HAP-1 (cell line): ENCODE measurements around the gene MAP3K21.

Experiments
- DNase-seq, 2 experiments: peaks; one replicate each; pipeline ENCODE4 v3.0.0-alpha.2; 2016 to 2020; ENCODE audit warnings: low spot score in 2 of 2
- H3K27me3 ChIP-seq: fragments of 250-450 bp; sonication (Bioruptor Pico); 2 replicates; pipeline ENCODE4 v1.5.1; 2020; ENCODE audit warnings: low read depth, mild to moderate bottlenecking, moderate library complexity
- H3K36me3 ChIP-seq: fragments of 250-450 bp; sonication (Bioruptor Pico); replicated peaks from 2 replicates; pipeline ENCODE4 v1.5.1; 2020; ENCODE audit warnings: mild to moderate bottlenecking
- H3K4me1 ChIP-seq: fragments of 250-450 bp; sonication (Bioruptor Pico); 2 replicates; pipeline ENCODE4 v1.5.1; 2020; ENCODE audit warnings: mild to moderate bottlenecking
- H3K4me3 ChIP-seq: fragments of 250-450 bp; sonication (Bioruptor Pico); 2 replicates; pipeline ENCODE4 v1.5.1; 2020; ENCODE audit warnings: mild to moderate bottlenecking, moderate library complexity
- H3K9me3 ChIP-seq: fragments of 250-450 bp; sonication (Bioruptor Pico); 2 replicates; pipeline ENCODE4 v1.5.1; 2020; ENCODE audit warnings: mild to moderate bottlenecking, moderate library complexity
- in situ Hi-C: fragments of 300-500 bp; cut with MboI; formaldehyde crosslinking; loops from 3 replicates; pipeline ENCODE4 v1.14.3; 2020; ENCODE audit warnings: low sequenced_read_pairs, inconsistent platforms, mixed read lengths

The MAP3K21 gene

GRCh38 chr1:233304489-233305102, 22.9 kb upstream of the MAP3K21 start:
- Histone ChIP-seq H3K27me3 (peaks cover 10% of the 10 kb centered on the region; the same call in 1 of the 2 replicates), H3K4me3 (no peak overlapping the region), H3K4me1 (no peaks in the 10 kb centered on the region), H3K9me3 (peaks cover 3% of the 10 kb centered on the region; the same call in 1 of the 2 replicates), H3K36me3 (no peaks in the 10 kb centered on the region)
- in situ Hi-C loops: no loop called here
- peak in 1 of 2 experiments; percentile 43 for DNase-seq

- H3K9me3 ChIP-seq: no peaks in the 10 kb centered on the region
- no peak for DNase-seq
- peaks cover 3% of the 10 kb centered on the region; the same call in 1 of the 2 replicates for H3K4me1 ChIP-seq
- in situ Hi-C loops: no loop called here
- H3K36me3 ChIP-seq: no peaks in the 10 kb centered on the region
- 0 out of 2 replicates have a peak, but pooled peaks cover 2% of the 10 kb centered on the region for H3K27me3 ChIP-seq
- no peak overlapping the region for H3K4me3 ChIP-seq
These were observed 13.9 kb upstream of the MAP3K21 start for GRCh38 chr1:233313434-233314155.

- peaks cover 3% of the 10 kb centered on the region; the same call in 1 of the 2 replicates for H3K4me1 ChIP-seq
- H3K9me3 ChIP-seq: no peaks in the 10 kb centered on the region
- in situ Hi-C loops: no loop called here
These were observed 11.7 kb upstream of the MAP3K21 start for GRCh38 chr1:233315718-233316301.

DNA sequence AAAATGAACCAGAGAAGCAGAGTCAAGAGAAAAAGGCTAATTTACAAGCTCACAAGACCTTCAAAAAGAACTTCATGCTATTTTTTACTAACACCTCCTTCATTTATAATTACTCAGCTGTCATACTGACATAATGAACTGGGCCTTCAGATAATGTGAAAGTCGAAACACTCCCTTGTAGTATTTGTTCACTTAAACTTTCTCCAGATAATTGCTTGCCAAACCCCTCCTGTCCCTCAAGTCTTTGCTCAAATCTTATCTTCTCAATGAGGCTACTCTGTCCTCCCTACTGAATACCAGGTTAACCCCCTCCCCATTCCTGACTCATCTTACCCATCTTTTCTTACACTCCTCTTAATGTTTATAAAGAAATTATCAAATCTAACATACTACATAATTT, 11.1 kb upstream of the MAP3K21 start:
- Histone ChIP-seq H3K4me1 (peaks cover 3% of the 10 kb centered on the region; the same call in 1 of the 2 replicates), H3K36me3 (no peaks in the 10 kb centered on the region), H3K9me3 (no peaks in the 10 kb centered on the region), H3K4me3 (no peak overlapping the region), H3K27me3 (0 out of 2 replicates have a peak, but pooled peaks cover 2% of the 10 kb centered on the region)
- in situ Hi-C loops: no loop called here
- no peak for DNase-seq

More at GRCh38 chr1:233315718-233316301, 11.7 kb upstream of the MAP3K21 start:
- H3K27me3 ChIP-seq: 0 out of 2 replicates have a peak, but pooled peaks cover 2% of the 10 kb centered on the region
- no peak for DNase-seq
- H3K4me3 ChIP-seq: no peak overlapping the region
- H3K36me3 ChIP-seq: no peaks in the 10 kb centered on the region

GRCh38 chr1:233319272-233319671, 8.3 kb upstream of the MAP3K21 start:
- 0 out of 2 replicates have a peak, but pooled peaks cover 2% of the 10 kb centered on the region for H3K27me3 ChIP-seq
- H3K4me3 ChIP-seq: no peak overlapping the region
- H3K4me1 ChIP-seq: peaks cover 3% of the 10 kb centered on the region; the same call in 1 of the 2 replicates
- no peaks in the 10 kb centered on the region for H3K36me3 ChIP-seq
- in situ Hi-C loops: no loop called here
- no peaks in the 10 kb centered on the region for H3K9me3 ChIP-seq
- DNase-seq: no peak

DNA sequence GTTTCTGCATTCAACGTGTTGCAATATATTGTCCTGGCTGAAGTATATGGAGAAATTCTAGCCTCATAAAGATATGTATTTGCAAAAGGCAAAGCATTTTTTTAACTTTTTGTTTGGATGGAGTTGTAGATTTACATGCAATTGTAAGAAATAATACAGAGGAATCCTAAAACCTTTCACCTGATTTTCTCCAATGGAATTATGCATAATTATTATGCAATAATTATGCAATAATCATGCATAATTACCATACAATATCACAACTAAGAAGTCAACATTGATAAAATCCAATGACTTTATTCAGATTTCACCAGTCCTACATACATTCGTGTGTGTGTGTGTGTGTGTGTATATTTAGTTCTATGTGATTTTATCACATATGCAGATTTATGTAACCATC, 7.5 kb upstream of the MAP3K21 start:
- H3K27me3 ChIP-seq: 0 out of 2 replicates have a peak, but pooled peaks cover 2% of the 10 kb centered on the region
- no peak for DNase-seq
- H3K9me3 ChIP-seq: no peaks in the 10 kb centered on the region
- in situ Hi-C loops: no loop called here
- H3K4me1 ChIP-seq: peaks cover 3% of the 10 kb centered on the region; the same call in 1 of the 2 replicates
- no peaks in the 10 kb centered on the region for H3K36me3 ChIP-seq
- H3K4me3 ChIP-seq: no peak overlapping the region

- DNase-seq: no peak
- no peaks in the 10 kb centered on the region for H3K9me3 ChIP-seq
- no peaks in the 10 kb centered on the region for H3K4me1 ChIP-seq
- in situ Hi-C loops: no loop called here
- no peaks in the 10 kb centered on the region for H3K36me3 ChIP-seq
- H3K4me3 ChIP-seq: no peak overlapping the region
- no peaks in the 10 kb centered on the region for H3K27me3 ChIP-seq
These were observed 3.8 kb upstream of the MAP3K21 start for GRCh38 chr1:233323718-233324117.

GRCh38 chr1:233326319-233326718, 1.2 kb upstream of the MAP3K21 start:
- Histone ChIP-seq H3K36me3 (no peaks in the 10 kb centered on the region), H3K4me3 (no peak overlapping the region), H3K9me3 (no peaks in the 10 kb centered on the region), H3K4me1 (peaks cover 14% of the 10 kb centered on the region), H3K27me3 (no peaks in the 10 kb centered on the region)
- DNase-seq: no peak
- in situ Hi-C loops: no loop called here

- H3K4me1 ChIP-seq: peaks cover 19% of the 10 kb centered on the region
- peak; percentile 86 to 98 for DNase-seq
- no peaks in the 10 kb centered on the region for H3K9me3 ChIP-seq
- H3K4me3 ChIP-seq: peak overlapping the region; percentile 30
- H3K27me3 ChIP-seq: no peaks in the 10 kb centered on the region
- in situ Hi-C loops: no loop called here
- no peaks in the 10 kb centered on the region for H3K36me3 ChIP-seq
These were observed 493 bp upstream of the MAP3K21 start for GRCh38 chr1:233326811-233327650.

GRCh38 chr1:233328142-233328921, 808 bp downstream of the MAP3K21 start:
- in situ Hi-C loops: no loop called here
- peak in 1 of 2 experiments; percentile 26 for DNase-seq

DNA sequence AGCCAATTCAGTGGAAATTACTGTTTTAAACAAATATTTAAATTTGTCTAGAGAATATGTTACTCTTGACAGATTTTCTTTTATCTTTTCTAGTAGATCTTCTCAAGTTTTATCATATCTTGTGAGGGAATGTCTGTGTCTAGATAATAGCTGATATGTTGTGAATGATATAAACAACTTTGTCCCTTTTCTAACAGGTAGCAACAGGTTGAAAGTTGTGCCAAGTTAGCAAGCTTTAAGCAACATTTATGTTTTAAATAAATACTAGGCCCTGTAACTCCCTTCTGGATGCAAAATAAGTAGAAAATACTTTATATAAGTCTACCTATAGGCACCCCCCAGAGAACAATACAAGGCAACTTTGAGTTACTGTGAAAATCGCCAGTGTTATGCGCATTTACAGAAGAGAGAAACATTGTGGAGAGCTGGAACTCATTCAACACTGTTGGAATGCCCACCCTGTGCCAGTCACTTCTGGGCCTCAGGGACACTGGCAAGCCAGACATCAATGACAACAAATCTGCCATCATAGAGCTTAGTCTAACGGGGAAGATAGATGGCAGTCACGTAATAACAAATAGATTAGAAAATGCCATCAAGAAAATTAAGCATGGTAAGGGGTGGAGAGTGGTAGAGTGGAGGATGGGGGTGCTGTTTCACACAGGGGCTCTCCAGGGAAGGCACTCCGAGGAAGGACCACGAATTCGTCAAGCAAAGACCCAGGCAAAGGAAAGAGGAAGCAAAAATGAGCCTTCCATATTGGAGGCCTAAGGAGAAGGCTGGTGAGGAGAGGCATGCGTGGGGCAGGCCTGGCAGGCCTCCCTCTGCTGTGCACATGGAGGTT, 4.4 kb downstream of the MAP3K21 start:
- in situ Hi-C loops: no loop called here
- no peaks in the 10 kb centered on the region for H3K27me3 ChIP-seq
- no peak overlapping the region for H3K4me3 ChIP-seq
- H3K4me1 ChIP-seq: peaks cover 24% of the 10 kb centered on the region
- DNase-seq: no peak
- H3K9me3 ChIP-seq: no peaks in the 10 kb centered on the region
- no peaks in the 10 kb centered on the region for H3K36me3 ChIP-seq

More at GRCh38 chr1:233328142-233328921, 808 bp downstream of the MAP3K21 start:
- Histone ChIP-seq H3K36me3 (no peaks in the 10 kb centered on the region), H3K9me3 (no peaks in the 10 kb centered on the region), H3K4me3 (peak overlapping the region; percentile 53), H3K4me1 (peaks cover 19% of the 10 kb centered on the region), H3K27me3 (no peaks in the 10 kb centered on the region)

DNA sequence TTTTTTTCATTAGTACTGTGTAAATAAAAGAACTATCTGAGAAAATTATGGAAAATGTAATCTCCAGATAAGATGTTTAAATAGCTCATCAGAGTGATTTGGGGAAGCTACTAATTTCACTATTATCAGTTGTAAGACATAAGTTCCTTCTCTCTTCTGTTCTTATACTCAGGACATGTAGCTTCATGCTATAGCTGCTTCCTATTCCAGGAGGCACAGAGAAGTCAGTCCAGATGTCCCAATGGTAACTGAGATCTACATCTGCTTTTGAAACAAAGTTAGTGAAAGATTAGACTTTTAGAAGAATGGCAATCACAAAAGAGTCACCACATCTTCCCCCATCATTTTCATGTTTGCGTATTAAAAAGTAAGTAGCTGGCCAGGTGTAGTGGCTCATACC, 5.6 kb downstream of the MAP3K21 start:
- in situ Hi-C loops: no loop called here
- H3K4me1 ChIP-seq: peaks cover 29% of the 10 kb centered on the region
- H3K36me3 ChIP-seq: no peaks in the 10 kb centered on the region
- H3K9me3 ChIP-seq: no peaks in the 10 kb centered on the region
- no peak for DNase-seq
- no peak overlapping the region for H3K4me3 ChIP-seq
- H3K27me3 ChIP-seq: no peaks in the 10 kb centered on the region
